ENCODE measurements around the gene HNF1A.

The HNF1A gene

DNA sequence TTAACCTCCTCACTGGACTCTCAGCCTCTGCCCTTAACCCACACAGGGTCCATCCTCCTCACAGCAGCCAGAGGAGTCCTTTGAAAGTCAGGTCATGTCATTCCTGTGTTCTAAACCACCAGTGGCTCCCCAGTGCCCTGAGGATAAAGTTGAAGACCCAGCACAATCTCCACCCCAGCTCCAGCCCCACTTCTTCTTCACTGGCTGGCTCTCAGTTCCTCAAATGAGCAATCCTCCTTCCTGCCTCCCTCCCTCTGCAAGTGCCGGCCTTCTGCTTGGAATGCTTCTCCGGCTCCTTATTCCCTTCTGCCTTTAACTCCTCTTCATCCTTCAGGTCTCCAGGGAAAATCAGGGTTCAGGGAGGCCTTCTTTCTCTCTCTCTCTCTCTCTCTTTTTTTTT is 42.1 kb upstream of the HNF1A start:
- no peak for TF ChIP-seq ZFX (IDR thresholded peaks at IDR 0.05; ENCODE audit: borderline replicate concordance)
- TF ChIP-seq, protein P1, sequence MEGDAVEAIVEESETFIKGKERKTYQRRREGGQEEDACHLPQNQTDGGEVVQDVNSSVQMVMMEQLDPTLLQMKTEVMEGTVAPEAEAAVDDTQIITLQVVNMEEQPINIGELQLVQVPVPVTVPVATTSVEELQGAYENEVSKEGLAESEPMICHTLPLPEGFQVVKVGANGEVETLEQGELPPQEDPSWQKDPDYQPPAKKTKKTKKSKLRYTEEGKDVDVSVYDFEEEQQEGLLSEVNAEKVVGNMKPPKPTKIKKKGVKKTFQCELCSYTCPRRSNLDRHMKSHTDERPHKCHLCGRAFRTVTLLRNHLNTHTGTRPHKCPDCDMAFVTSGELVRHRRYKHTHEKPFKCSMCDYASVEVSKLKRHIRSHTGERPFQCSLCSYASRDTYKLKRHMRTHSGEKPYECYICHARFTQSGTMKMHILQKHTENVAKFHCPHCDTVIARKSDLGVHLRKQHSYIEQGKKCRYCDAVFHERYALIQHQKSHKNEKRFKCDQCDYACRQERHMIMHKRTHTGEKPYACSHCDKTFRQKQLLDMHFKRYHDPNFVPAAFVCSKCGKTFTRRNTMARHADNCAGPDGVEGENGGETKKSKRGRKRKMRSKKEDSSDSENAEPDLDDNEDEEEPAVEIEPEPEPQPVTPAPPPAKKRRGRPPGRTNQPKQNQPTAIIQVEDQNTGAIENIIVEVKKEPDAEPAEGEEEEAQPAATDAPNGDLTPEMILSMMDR (IDR thresholded peaks at IDR 0.05) = no peak
- no peak overlapping the region for H3K27ac ChIP-seq

- no peak overlapping the region for H3K27ac ChIP-seq
- TF ChIP-seq ZFX (IDR thresholded peaks at IDR 0.05; ENCODE audit: borderline replicate concordance) = no peak
- TF ChIP-seq, protein P1 (IDR thresholded peaks at IDR 0.05) = no peak
Measured at GRCh38 chr12:120938496-120938895, 39.8 kb upstream of the HNF1A start.

GRCh38 chr12:120939523-120939922 is 38.8 kb upstream of the HNF1A start:
- TF ChIP-seq, protein P1 (IDR thresholded peaks at IDR 0.05) = no peak
- no peak for TF ChIP-seq ZFX (IDR thresholded peaks at IDR 0.05; ENCODE audit: borderline replicate concordance)
- H3K27ac ChIP-seq = no peak overlapping the region

DNA sequence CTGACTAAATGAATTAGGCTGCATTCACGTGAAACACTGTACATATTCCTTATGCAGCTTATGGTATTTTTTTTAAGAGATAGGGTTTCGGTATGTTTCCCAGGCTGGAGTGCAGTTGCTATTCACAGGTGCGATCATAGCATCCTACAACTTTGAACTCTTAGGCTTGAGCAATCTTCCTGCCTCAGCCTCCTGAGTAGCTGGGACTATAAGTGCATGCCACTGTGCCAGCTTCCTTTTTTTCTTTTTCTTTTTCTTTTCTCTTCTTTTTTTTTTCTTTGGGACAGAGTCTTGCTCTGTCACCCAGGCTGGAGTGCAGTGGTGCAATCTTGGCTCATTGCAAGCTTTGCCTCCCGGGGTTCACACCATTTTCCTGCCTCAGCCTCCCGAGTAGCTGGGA is 38.3 kb upstream of the HNF1A start:
- no peak overlapping the region for H3K27ac ChIP-seq
- TF ChIP-seq, protein P1 (IDR thresholded peaks at IDR 0.05) = no peak
- no peak for TF ChIP-seq ZFX (IDR thresholded peaks at IDR 0.05; ENCODE audit: borderline replicate concordance)

DNA sequence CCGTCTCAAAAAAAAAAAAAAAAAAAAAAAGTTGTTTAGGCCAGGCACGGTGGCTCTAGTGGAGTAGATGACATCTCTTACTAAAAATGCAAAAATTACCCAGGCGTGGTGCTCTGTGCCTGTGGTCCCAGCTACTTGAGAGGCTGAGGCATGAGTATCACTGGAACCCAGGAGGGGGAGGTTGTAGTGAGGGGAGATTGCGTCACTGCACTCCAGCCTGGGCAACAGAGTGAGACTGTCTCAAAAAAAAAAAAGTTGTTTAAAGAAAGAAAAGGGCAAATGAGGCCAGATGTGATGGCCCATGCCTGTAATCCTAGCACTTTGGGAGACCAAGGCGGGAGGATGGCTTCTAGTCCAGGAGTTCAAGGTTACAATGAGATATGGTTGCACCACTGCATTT is 37.5 kb upstream of the HNF1A start:
- H3K27ac ChIP-seq = no peak overlapping the region
- TF ChIP-seq, protein P1 (IDR thresholded peaks at IDR 0.05) = no peak
- no peak for TF ChIP-seq ZFX (IDR thresholded peaks at IDR 0.05; ENCODE audit: borderline replicate concordance)

- no peak overlapping the region for H3K27ac ChIP-seq
- TF ChIP-seq ZFX (IDR thresholded peaks at IDR 0.05; ENCODE audit: borderline replicate concordance) = no peak
- TF ChIP-seq, protein P1 (IDR thresholded peaks at IDR 0.05) = no peak
Measured at GRCh38 chr12:120941412-120941811, 36.9 kb upstream of the HNF1A start.

DNA sequence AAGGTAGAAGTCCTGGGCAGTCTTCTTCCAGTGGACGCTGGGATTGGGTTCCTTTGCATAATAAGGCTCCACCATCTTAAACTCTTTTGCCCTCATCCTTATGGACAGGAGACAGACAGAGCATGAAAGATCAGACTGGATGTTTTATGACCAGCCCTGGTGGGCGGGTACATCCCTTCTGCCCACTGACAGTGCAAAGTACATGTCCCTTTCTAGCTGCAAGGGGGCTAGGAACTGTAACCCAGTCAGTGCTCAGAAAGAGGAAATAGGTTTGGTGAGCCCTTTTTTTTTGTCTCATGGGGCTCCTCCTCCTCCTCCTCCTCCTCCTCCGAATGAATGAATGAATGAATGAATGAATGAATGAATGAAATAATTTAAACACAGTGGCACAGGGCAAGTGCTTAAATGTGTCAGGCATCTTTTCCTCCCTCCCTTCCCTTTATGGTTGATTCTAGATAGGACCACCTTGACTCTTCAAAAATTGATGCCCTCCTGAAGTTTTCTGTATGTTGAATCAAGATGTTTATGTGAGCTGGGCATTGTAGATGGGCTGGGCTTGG is 36.4 kb upstream of the HNF1A start:
- no peak for TF ChIP-seq ZFX (IDR thresholded peaks at IDR 0.05; ENCODE audit: borderline replicate concordance)
- TF ChIP-seq, protein P1 (IDR thresholded peaks at IDR 0.05) = no peak
- no peak overlapping the region for H3K27ac ChIP-seq

Measured in 22Rv1 (cell line).